K562 (cell line): ENCODE measurements around the gene USPL1. TPM values are rescaled to one million over a fixed set of nuclear protein-coding genes. Genes with fewer than 3 reads are reported as not detected.
"Not testable (repeated sequence)": the region's sequence is repeated elsewhere in the genome, so short reads cannot be mapped to it uniquely, and the experiment has no call there.

Experiments
- ATAC-seq: fragments of 200-7000 bp; cut with Tn5 transposase; 3 replicates; pipeline ENCODE4 v1.9.1; 2020; ENCODE audit warnings: moderate library complexity
- BruUV-seq: library from RNA; stranded (reverse); fragments of 400-500 nt; replicated peaks from 2 replicates; lab custom pipeline; 2021; lab: Mats Ljungman, UMichigan
- CTCF ChIA-PET: fragments of 300-600 bp; formaldehyde crosslinking; extraction: SDS; loops from one replicate; lab custom pipeline; 2021; ENCODE audit warnings: low intra/inter-chr PET ratio; lab: Yijun Ruan, JAX
- POLR2A ChIA-PET: fragments of 300-600, 350-650 bp; sonication (Branson Sonifier 250); formaldehyde crosslinking; extraction: SDS; loops from one replicate; lab custom pipeline; 2021; ENCODE audit warnings: antibody characterized with exemption, inconsistent platforms; lab: Yijun Ruan, JAX
- DNase-seq, 4 experiments: peaks; one replicate each; pipeline versions ENCODE4 v3.0.0 to v3.0.0-alpha.2; 2011 to 2018; ENCODE audit warnings: low spot score in 3 of 4, mixed read lengths in 3 of 4; ENCODE audit errors: extremely low read depth in 1 of 4
- FAIRE-seq: peaks from 2 replicates; lab custom pipeline; 2011; peaks lifted over from hg19 to GRCh38; lab: Jason Lieb, UNC
- H2AFZ ChIP-seq: 2 replicates; pipeline ENCODE4 v1.6.0; 2011; ENCODE audit warnings: low read depth, low read length, control low read depth, inconsistent platforms
- H3K27ac ChIP-seq: fragments of 200-600 bp; 3 replicates; pipeline ENCODE4 v1.8.0; 2011; ENCODE audit warnings: low read depth, mild to moderate bottlenecking, control low read depth, inconsistent platforms, low read length, moderate library complexity, mixed read lengths; ENCODE audit errors: extremely low read depth
- H3K27me3 ChIP-seq, 2 experiments: fragments of 300-600 bp in 1 of 2; 2 replicates in 1 of 2; 3 replicates in 1 of 2; pipeline versions ENCODE4 v1.6.0 to v1.8.0; 2011; ENCODE audit warnings: inconsistent platforms in 2 of 2, low read length in 2 of 2, mild to moderate bottlenecking in 1 of 2, mixed read lengths in 1 of 2, moderate library complexity in 1 of 2; ENCODE audit not compliant: control insufficient read depth in 2 of 2, insufficient read depth in 2 of 2
- H3K36me3 ChIP-seq: fragments of 300-600 bp; 3 replicates; pipeline ENCODE4 v1.8.0; 2011; ENCODE audit warnings: mild to moderate bottlenecking, low read length, inconsistent platforms; ENCODE audit not compliant: control insufficient read depth, insufficient read depth
- H3K4me1 ChIP-seq, 2 experiments: fragments of 200-600 bp in 1 of 2; replicated peaks in 1 of 2; 2 replicates in 1 of 2; 3 replicates in 1 of 2; pipeline versions ENCODE4 v1.5.1 to v1.8.0; 2011; ENCODE audit warnings: inconsistent platforms in 2 of 2, low read length in 2 of 2, mild to moderate bottlenecking in 1 of 2, mixed read lengths in 1 of 2, moderate library complexity in 1 of 2; ENCODE audit not compliant: control insufficient read depth in 2 of 2, insufficient read depth in 2 of 2
- H3K4me2 ChIP-seq: 2 replicates; pipeline ENCODE4 v1.6.1; 2011; ENCODE audit warnings: low read length, control low read depth, inconsistent platforms, mixed read lengths; ENCODE audit not compliant: insufficient read depth
- H3K4me3 ChIP-seq: fragments of 200-600 bp; sonication (generic), shearing (Covaris generic); 2 replicates; pipeline ENCODE4 v1.5.1; 2016; ENCODE audit warnings: control low read depth, inconsistent platforms
- H3K79me2 ChIP-seq: fragments of 200-600 bp; 3 replicates; pipeline ENCODE4 v1.8.0; 2011; ENCODE audit warnings: low read length, inconsistent platforms; ENCODE audit not compliant: control insufficient read depth, insufficient read depth
- H3K9ac ChIP-seq, 2 experiments: 2 replicates each; pipeline versions ENCODE4 v1.6.0 to v1.6.1; 2011; ENCODE audit warnings: low read depth in 2 of 2, low read length in 2 of 2, control low read depth in 1 of 2, inconsistent platforms in 1 of 2, mild to moderate bottlenecking in 1 of 2, mixed read lengths in 1 of 2; ENCODE audit not compliant: insufficient read depth in 1 of 2
- H3K9me1 ChIP-seq: one replicate; pipeline ENCODE4 v1.6.0; 2011; ENCODE audit warnings: inconsistent platforms, mild to moderate bottlenecking, low read length, moderate library complexity; ENCODE audit not compliant: control insufficient read depth, insufficient read depth
- H3K9me3 ChIP-seq: replicated peaks from 2 replicates; pipeline ENCODE4 v1.5.1; 2011; ENCODE audit warnings: low read depth, low read length, inconsistent platforms; ENCODE audit not compliant: control insufficient read depth, insufficient read depth
- H4K20me1 ChIP-seq: replicated peaks from 2 replicates; pipeline ENCODE4 v1.6.1; 2011; ENCODE audit warnings: low read length, inconsistent platforms, mixed read lengths; ENCODE audit not compliant: control insufficient read depth, insufficient read depth
- FOXK1 ChIP-seq: sonication (generic); formaldehyde crosslinking; IDR thresholded peaks from 2 replicates; pipeline ENCODE4 v1.8.0; 2022; ENCODE audit warnings: missing genetic modification reagents, mild to moderate bottlenecking, borderline replicate concordance
- GABPB2 ChIP-seq: fragments of 250-450 bp; sonication (Bioruptor Pico); conservative IDR thresholded peaks from 2 replicates; pipeline ENCODE4 v1.5.1; 2021; ENCODE audit warnings: mild to moderate bottlenecking
- KDM1A ChIP-seq, 2 experiments: fragments of 450-650 bp; IDR thresholded peaks; 2 replicates each; pipeline ENCODE4 v1.6.1; 2016; ENCODE audit warnings: mild to moderate bottlenecking in 2 of 2
- POLR2AphosphoS2 ChIP-seq: IDR thresholded peaks from 2 replicates; pipeline ENCODE4 v1.6.1; 2012; ENCODE audit warnings: low read length, improper control_type of control experiment
- ZNF140 ChIP-seq: fragments of 250-450 bp; sonication (Bioruptor Pico); IDR thresholded peaks from 2 replicates; pipeline ENCODE4 v1.8.0; 2021; ENCODE audit warnings: moderate library complexity, mild to moderate bottlenecking, inconsistent platforms
- WGBS: fragments of 100-300 bp; shearing (Covaris generic); methylation state at CpG from one replicate; pipeline ENCODE4 v1.1.6; 2016; ENCODE audit warnings: low coverage, mixed read lengths; ENCODE audit not compliant: insufficient coverage; ENCODE audit errors: missing lambda C conversion rate; 5-methylcytosine and 5-hydroxymethylcytosine counted together
- in situ Hi-C: fragments of 300-500 bp; cut with MboI; formaldehyde crosslinking; loops from 4 replicates; pipeline ENCODE4 v1.15.0; 2018; ENCODE audit warnings: inconsistent platforms, mixed read lengths
- intact Hi-C: fragments of 100-400 bp; cut with micrococcal nuclease; formaldehyde crosslinking; loops from 2 replicates; pipeline ENCODE4 v1.14.2; 2022
- polyA plus RNA-seq, 8 experiments: library from polyadenylated mRNA; depleted of rRNA in 4 of 8; stranded (reverse) in 5 of 8; unstranded in 3 of 8; fragments of >200 nt; fragmentation: Nextera tagmentation in 2 of 8; fragmentation: Illumina TruSeq in 1 of 8; extraction: Ambion mirVana in 2 of 8; extraction: Trizol in 1 of 8; gene quantifications; 2 replicates each; pipeline versions ENCODE4 v1.2.1 to v1.2.3, GENCODE V29; 2011 to 2014; ENCODE audit warnings: inconsistent platforms in 1 of 8, missing spikeins in 1 of 8
- total RNA-seq, 7 experiments: library from RNA; depleted of rRNA in 6 of 7; stranded (reverse); fragments of >200 nt in 6 of 7; fragmentation: Illumina TruSeq in 2 of 7; extraction: Trizol in 2 of 7; gene quantifications; 2 replicates each; pipeline versions ENCODE4 v1.2.1 to v1.2.3, GENCODE V29; 2011 to 2021; ENCODE audit warnings: low replicate concordance in 1 of 7
- TF ChIP-seq, protein P1 (sequence below): fragments of 450-650 bp; conservative IDR thresholded peaks from 2 replicates; pipeline ENCODE4 v1.6.1; 2016; ENCODE audit warnings: missing genetic modification characterization, low read depth, mild to moderate bottlenecking, missing compliant biosample characterization, moderate library complexity
- TF ChIP-seq, protein P2 (sequence below): sonication (generic); formaldehyde crosslinking; IDR thresholded peaks from 2 replicates; pipeline ENCODE4 v1.5.0; 2020; ENCODE audit warnings: missing genetic modification reagents
- TF ChIP-seq, protein P3 (sequence below): fragments of 450-650 bp; IDR thresholded peaks from 2 replicates; pipeline ENCODE4 v1.6.1; 2016
- TF ChIP-seq, protein P4 (sequence below): fragments of 250-450 bp; sonication (Bioruptor Pico); IDR thresholded peaks from 2 replicates; pipeline ENCODE4 v1.5.0; 2021; ENCODE audit warnings: mild to moderate bottlenecking, borderline replicate concordance

USPL1 gene
- total and polyA plus RNA-seq, 9 of the 15 experiments (the other 6 are each of a cell fraction or from before 2014, with no cell fraction given), result 5.5 to 18.0 (median 12.0) TPM

DNA sequence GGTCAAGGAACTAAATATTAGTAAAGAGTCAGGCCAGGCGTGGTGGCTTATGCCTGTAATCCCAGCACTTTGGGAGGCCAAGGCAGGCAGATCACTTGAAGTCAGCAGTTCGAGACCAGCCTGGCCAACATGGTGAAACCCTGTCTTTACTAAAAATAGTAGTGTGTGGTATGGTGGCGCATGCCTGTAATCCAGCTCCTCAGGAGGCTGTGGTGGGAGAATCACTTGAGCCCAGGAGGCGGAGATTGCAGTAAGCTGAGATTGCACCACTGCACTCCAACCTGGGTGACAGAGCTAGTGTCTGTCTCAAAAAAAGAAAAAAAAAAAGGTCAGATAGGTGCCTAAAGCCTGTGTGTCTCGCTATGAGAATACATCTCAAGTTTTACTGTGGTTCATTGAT, 33.9 kb downstream of the USPL1 start:
- peaks cover 82% of the 10 kb centered on the region for H3K36me3 ChIP-seq
- H3K9ac ChIP-seq, DNase-seq, H3K4me1 ChIP-seq, ATAC-seq, H3K4me2 ChIP-seq, in situ Hi-C loops, H3K9me3 ChIP-seq, CTCF ChIA-PET, H3K79me2 ChIP-seq, H2AFZ ChIP-seq, H4K20me1 ChIP-seq, BruUV-seq, H3K9me1 ChIP-seq, intact Hi-C loops, H3K27me3 ChIP-seq, H3K27ac ChIP-seq, H3K4me3 ChIP-seq, FAIRE-seq: not testable (repeated sequence)
- 91% methylated on average over 5 of the region's 5 CpGs for WGBS
- 0 out of 4 replicates have a peak, but pooled peaks have one; percentile 13 to 38 for TF ChIP-seq KDM1A (IDR thresholded peaks at IDR 0.05)
- POLR2A ChIA-PET, result interaction anchor here (1.5 kb wide), 1 partner anchor 34 kb away, joined by 4 read pairs; the partner anchor contains the start of gene USPL1

DNA sequence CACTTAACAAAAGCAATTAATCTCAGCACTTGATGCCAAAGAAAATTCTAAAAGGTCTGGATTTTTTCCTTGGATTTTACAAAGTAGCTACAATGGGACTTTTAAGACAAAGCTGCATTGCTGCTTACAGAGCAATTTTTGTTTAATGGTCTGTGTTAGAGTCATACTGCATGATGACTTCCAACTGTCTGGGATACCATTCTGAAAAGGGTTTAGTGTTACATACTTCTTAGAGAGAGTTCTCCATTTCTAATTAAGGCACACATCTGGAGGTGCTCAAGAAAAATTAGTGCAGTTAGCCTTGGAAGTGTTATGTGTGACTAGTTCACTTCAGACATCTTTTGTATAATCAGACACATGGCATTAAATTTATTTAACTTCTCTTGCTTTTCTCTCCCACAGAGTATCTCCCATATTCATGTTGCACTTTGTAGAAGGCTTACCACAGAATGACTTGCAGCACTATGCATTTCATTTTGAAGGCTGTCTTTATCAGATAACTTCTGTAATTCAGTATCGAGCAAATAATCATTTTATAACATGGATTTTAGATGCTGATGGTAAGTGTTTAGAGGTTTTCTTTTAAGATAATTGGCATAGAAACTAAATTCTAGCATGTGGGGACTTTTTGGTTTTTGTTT, 35.1 kb downstream of the USPL1 start:
- intact Hi-C loops, result no loop called here
- no peaks in the 10 kb centered on the region for H4K20me1 ChIP-seq
- H2AFZ ChIP-seq, result no peak overlapping the region
- BruUV-seq, result no TSS peak
- no peak for ATAC-seq
- ChIA-PET POLR2A (interaction anchor here (0.7 to 1.5 kb wide), 2 partner anchors 35 to 108 kb away, joined by 4 read pairs; partner anchors contain the start of gene USPL1), CTCF (interaction anchor here (0.6 kb wide), 1 partner anchor 142 kb away, joined by 3 read pairs; no protein-coding TSS in a partner anchor)
- no peak for DNase-seq
- H3K36me3 ChIP-seq, result peaks cover 83% of the 10 kb centered on the region
- no peaks in the 10 kb centered on the region for H3K9me1 ChIP-seq
- no peaks in the 10 kb centered on the region for H3K9me3 ChIP-seq
- no peak overlapping the region for H3K9ac ChIP-seq
- H3K27me3 ChIP-seq, result no peaks in the 10 kb centered on the region
- no peaks in the 10 kb centered on the region for H3K79me2 ChIP-seq
- H3K4me3 ChIP-seq, result no peak overlapping the region
- no peak for FAIRE-seq
- H3K4me1 ChIP-seq, result peaks cover 0 to 7% of the 10 kb centered on the region in 2 experiments; a peak in 2 of 5 replicates
- in situ Hi-C loops, result no loop called here
- H3K27ac ChIP-seq, result no peak overlapping the region
- H3K4me2 ChIP-seq, result no peak overlapping the region
- WGBS, result 43% methylated on average over 1 of the region's 1 CpG
- TF ChIP-seq GABPB2 (no peak), ZNF140 (no peak), POLR2AphosphoS2 (no peak), FOXK1 (CRISPR knock-in tag) (no peak)
- TF ChIP-seq, protein P1, sequence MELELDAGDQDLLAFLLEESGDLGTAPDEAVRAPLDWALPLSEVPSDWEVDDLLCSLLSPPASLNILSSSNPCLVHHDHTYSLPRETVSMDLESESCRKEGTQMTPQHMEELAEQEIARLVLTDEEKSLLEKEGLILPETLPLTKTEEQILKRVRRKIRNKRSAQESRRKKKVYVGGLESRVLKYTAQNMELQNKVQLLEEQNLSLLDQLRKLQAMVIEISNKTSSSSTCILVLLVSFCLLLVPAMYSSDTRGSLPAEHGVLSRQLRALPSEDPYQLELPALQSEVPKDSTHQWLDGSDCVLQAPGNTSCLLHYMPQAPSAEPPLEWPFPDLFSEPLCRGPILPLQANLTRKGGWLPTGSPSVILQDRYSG (tag), result no peak
- TF ChIP-seq, protein P2, sequence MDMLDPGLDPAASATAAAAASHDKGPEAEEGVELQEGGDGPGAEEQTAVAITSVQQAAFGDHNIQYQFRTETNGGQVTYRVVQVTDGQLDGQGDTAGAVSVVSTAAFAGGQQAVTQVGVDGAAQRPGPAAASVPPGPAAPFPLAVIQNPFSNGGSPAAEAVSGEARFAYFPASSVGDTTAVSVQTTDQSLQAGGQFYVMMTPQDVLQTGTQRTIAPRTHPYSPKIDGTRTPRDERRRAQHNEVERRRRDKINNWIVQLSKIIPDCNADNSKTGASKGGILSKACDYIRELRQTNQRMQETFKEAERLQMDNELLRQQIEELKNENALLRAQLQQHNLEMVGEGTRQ (CRISPR knock-in tag), result no peak
- TF ChIP-seq, protein P3, sequence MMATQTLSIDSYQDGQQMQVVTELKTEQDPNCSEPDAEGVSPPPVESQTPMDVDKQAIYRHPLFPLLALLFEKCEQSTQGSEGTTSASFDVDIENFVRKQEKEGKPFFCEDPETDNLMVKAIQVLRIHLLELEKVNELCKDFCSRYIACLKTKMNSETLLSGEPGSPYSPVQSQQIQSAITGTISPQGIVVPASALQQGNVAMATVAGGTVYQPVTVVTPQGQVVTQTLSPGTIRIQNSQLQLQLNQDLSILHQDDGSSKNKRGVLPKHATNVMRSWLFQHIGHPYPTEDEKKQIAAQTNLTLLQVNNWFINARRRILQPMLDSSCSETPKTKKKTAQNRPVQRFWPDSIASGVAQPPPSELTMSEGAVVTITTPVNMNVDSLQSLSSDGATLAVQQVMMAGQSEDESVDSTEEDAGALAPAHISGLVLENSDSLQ, result no peak
- TF ChIP-seq, protein P4, sequence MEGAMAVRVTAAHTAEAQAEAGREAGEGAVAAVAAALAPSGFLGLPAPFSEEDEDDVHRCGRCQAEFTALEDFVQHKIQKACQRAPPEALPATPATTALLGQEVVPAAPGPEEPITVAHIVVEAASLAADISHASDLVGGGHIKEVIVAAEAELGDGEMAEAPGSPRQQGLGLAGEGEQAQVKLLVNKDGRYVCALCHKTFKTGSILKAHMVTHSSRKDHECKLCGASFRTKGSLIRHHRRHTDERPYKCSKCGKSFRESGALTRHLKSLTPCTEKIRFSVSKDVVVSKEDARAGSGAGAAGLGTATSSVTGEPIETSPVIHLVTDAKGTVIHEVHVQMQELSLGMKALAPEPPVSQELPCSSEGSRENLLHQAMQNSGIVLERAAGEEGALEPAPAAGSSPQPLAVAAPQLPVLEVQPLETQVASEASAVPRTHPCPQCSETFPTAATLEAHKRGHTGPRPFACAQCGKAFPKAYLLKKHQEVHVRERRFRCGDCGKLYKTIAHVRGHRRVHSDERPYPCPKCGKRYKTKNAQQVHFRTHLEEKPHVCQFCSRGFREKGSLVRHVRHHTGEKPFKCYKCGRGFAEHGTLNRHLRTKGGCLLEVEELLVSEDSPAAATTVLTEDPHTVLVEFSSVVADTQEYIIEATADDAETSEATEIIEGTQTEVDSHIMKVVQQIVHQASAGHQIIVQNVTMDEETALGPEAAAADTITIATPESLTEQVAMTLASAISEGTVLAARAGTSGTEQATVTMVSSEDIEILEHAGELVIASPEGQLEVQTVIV (CRISPR knock-in tag), result no peak
